Suprapubic skin (tissue), 4 donors: ENCODE results near the gene RALA. TPM values are rescaled to one million over a fixed set of nuclear protein-coding genes. Genes with fewer than 3 reads are reported as not detected.

Source experiments
- DNase-seq, 2 donors: peaks; one replicate each; pipeline ENCODE4 v3.0.0-alpha.2; 2019; ENCODE audit warnings: low spot score in 2 of 2
- H3K27ac ChIP-seq: fragments of 200-600 bp; sonication (generic); one replicate; pipeline ENCODE4 v1.5.1; 2019
- H3K27me3 ChIP-seq: fragments of 200-600 bp; sonication (generic); one replicate; pipeline ENCODE4 v1.5.1; 2019
- H3K36me3 ChIP-seq: fragments of 200-600 bp; sonication (generic); one replicate; pipeline ENCODE4 v1.5.1; 2019
- H3K4me1 ChIP-seq: fragments of 200-600 bp; sonication (generic); one replicate; pipeline ENCODE4 v1.5.1; 2019
- H3K4me3 ChIP-seq: fragments of 200-600 bp; sonication (generic); one replicate; pipeline ENCODE4 v1.5.1; 2019; ENCODE audit warnings: mild to moderate bottlenecking
- H3K9me3 ChIP-seq: fragments of 200-600 bp; sonication (generic); one replicate; pipeline ENCODE4 v1.5.1; 2019
- CTCF ChIP-seq, 2 donors: fragments of 200-600 bp in 1 of 2; fragments of 450-650 bp in 1 of 2; sonication (generic) in 1 of 2; IDR thresholded peaks; one replicate each; pipeline ENCODE4 v1.5.1; 2016 to 2019; ENCODE audit warnings: antibody characterized with exemption in 2 of 2, mild to moderate bottlenecking in 1 of 2, moderate library complexity in 1 of 2
- EP300 ChIP-seq: sonication (generic); formaldehyde crosslinking; IDR thresholded peaks from one replicate; pipeline ENCODE4 v1.6.1; 2017; ENCODE audit warnings: antibody characterized with exemption
- POLR2A ChIP-seq, 2 donors: fragments of 450-650 bp; IDR thresholded peaks; one replicate each; pipeline ENCODE4 v1.6.1; 2017; ENCODE audit warnings: antibody characterized with exemption in 2 of 2, mild to moderate bottlenecking in 2 of 2, moderate library complexity in 2 of 2
- POLR2AphosphoS5 ChIP-seq, 3 donors: sonication (generic); formaldehyde crosslinking; IDR thresholded peaks; one replicate each; pipeline ENCODE4 v1.6.1; 2017; ENCODE audit warnings: antibody characterized with exemption in 3 of 3
- WGBS: methylation state at CpG from one replicate; pipeline ENCODE4 v1.1.5; 2018; 5-methylcytosine and 5-hydroxymethylcytosine counted together
- total RNA-seq, 4 donors: library from RNA; depleted of rRNA; stranded (reverse); fragments of >200 nt; gene quantifications; one replicate each; pipeline ENCODE4 v1.1.0, GENCODE V29; 2016

RALA gene
- total RNA-seq, 4 donors from 2014 or later = 15.5 to 24.1 (median 15.9) TPM

- DNase-seq = no peak
- WGBS = 60% methylated on average over 3 of the region's 3 CpGs
- peaks cover 39% of the 10 kb centered on the region for H3K36me3 ChIP-seq
- no peak overlapping the region for H3K27ac ChIP-seq
- H3K4me1 ChIP-seq = peaks cover 4% of the 10 kb centered on the region
- TF ChIP-seq CTCF (IDR thresholded peaks at IDR 0.05) (no peak), EP300 (no peak), POLR2A (IDR thresholded peaks at IDR 0.05) (no peak), POLR2AphosphoS5 (IDR thresholded peaks at IDR 0.05) (no peak)
- no peaks in the 10 kb centered on the region for H3K9me3 ChIP-seq
- H3K27me3 ChIP-seq = no peaks in the 10 kb centered on the region
- no peak overlapping the region for H3K4me3 ChIP-seq
Measured at GRCh38 chr7:39695852-39696586, 72.6 kb downstream of the RALA start.

- peaks cover 33% of the 10 kb centered on the region for H3K36me3 ChIP-seq
- H3K4me3 ChIP-seq = no peak overlapping the region
- peaks cover 4% of the 10 kb centered on the region for H3K4me1 ChIP-seq
- no peaks in the 10 kb centered on the region for H3K27me3 ChIP-seq
- WGBS = 65% methylated on average over 3 of the region's 3 CpGs
- no peak for TF ChIP-seq POLR2A (IDR thresholded peaks at IDR 0.05)
- no peak for TF ChIP-seq POLR2AphosphoS5 (IDR thresholded peaks at IDR 0.05)
- no peak for TF ChIP-seq EP300
- TF ChIP-seq CTCF (IDR thresholded peaks at IDR 0.05) = no peak
- no peak overlapping the region for H3K27ac ChIP-seq
- H3K9me3 ChIP-seq = no peaks in the 10 kb centered on the region
- no peak for DNase-seq
Measured at GRCh38 chr7:39696631-39697030, 73.3 kb downstream of the RALA start.

- TF ChIP-seq POLR2AphosphoS5 (IDR thresholded peaks at IDR 0.05) (no peak), CTCF (IDR thresholded peaks at IDR 0.05) (no peak), EP300 (no peak), POLR2A (IDR thresholded peaks at IDR 0.05) (no peak)
- Histone ChIP-seq H3K27ac (no peak overlapping the region), H3K4me1 (peaks cover 4% of the 10 kb centered on the region), H3K36me3 (peaks cover 27% of the 10 kb centered on the region), H3K27me3 (no peaks in the 10 kb centered on the region), H3K9me3 (no peaks in the 10 kb centered on the region), H3K4me3 (no peak overlapping the region)
- DNase-seq = no peak
- 72% methylated on average over 1 of the region's 1 CpG for WGBS
Measured at GRCh38 chr7:39697483-39697882, 74.1 kb downstream of the RALA start.

- DNase-seq = no peak
- WGBS = 82% methylated on average over 2 of the region's 2 CpGs
- TF ChIP-seq CTCF (IDR thresholded peaks at IDR 0.05) = no peak
- TF ChIP-seq POLR2A (IDR thresholded peaks at IDR 0.05) = no peak
- TF ChIP-seq POLR2AphosphoS5 (IDR thresholded peaks at IDR 0.05) = no peak
- no peak overlapping the region for H3K27ac ChIP-seq
- H3K36me3 ChIP-seq = peaks cover 16% of the 10 kb centered on the region
- peaks cover 4% of the 10 kb centered on the region for H3K4me1 ChIP-seq
- H3K9me3 ChIP-seq = no peaks in the 10 kb centered on the region
- no peak overlapping the region for H3K4me3 ChIP-seq
- H3K27me3 ChIP-seq = no peaks in the 10 kb centered on the region
Measured at GRCh38 chr7:39700165-39700564, 76.8 kb downstream of the RALA start.

DNA sequence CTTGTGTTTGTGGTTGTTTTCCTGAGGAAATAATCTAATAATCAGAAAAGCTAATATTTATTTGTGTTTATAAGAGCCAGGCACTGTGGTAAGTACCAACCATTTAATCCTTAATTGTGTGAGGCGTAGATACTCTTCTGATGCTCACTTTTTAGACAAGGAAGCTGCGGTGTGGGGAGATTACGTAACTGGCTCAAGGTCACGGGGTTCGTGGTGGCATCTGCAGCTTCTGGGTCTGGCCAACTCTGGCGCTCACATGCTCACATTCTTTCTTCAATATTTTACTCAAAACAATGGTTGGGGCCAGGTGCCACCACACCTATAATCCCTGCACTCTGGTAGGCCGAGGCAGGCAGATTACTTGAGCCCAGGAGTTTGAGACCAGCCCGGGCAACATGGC, 77.6 kb downstream of the RALA start:
- no peaks in the 10 kb centered on the region for H3K9me3 ChIP-seq
- no peak overlapping the region for H3K4me3 ChIP-seq
- TF ChIP-seq POLR2A (IDR thresholded peaks at IDR 0.05) = no peak
- no peak for TF ChIP-seq EP300
- TF ChIP-seq POLR2AphosphoS5 (IDR thresholded peaks at IDR 0.05) = no peak
- no peak for TF ChIP-seq CTCF (IDR thresholded peaks at IDR 0.05)
- peaks cover 4% of the 10 kb centered on the region for H3K4me1 ChIP-seq
- H3K27me3 ChIP-seq = no peaks in the 10 kb centered on the region
- no peak for DNase-seq
- peaks cover 16% of the 10 kb centered on the region for H3K36me3 ChIP-seq
- no peak overlapping the region for H3K27ac ChIP-seq
- 95% methylated on average over 8 of the region's 8 CpGs for WGBS
